Breast epithelium (tissue), 4 donors: ENCODE results near the gene SCARB2. TPM values are rescaled to one million over a fixed set of nuclear protein-coding genes. Genes with fewer than 3 reads are reported as not detected.

Source experiments
- DNase-seq, 2 donors: peaks; one replicate each; pipeline ENCODE4 v3.0.0-alpha.2; 2019; ENCODE audit warnings: low spot score in 2 of 2
- H3K27ac ChIP-seq, 2 donors: fragments of 200-600 bp; sonication (generic) in 1 of 2; one replicate each; pipeline ENCODE4 v1.5.1; 2016 to 2019; ENCODE audit warnings: mild to moderate bottlenecking in 1 of 2
- H3K27me3 ChIP-seq, 2 donors: fragments of 200-600 bp; sonication (generic) in 1 of 2; one replicate each; pipeline versions ENCODE4 v1.5.1 to v1.6.0; 2017 to 2019; ENCODE audit warnings: control low read depth in 1 of 2, mild to moderate bottlenecking in 1 of 2
- H3K36me3 ChIP-seq: fragments of 200-600 bp; one replicate; pipeline ENCODE4 v1.5.1; 2019
- H3K4me1 ChIP-seq, 2 donors: fragments of 200-600 bp; sonication (generic); one replicate each; pipeline ENCODE4 v1.5.1; 2016 to 2019; ENCODE audit warnings: control low read depth in 1 of 2
- H3K4me3 ChIP-seq, 3 donors: fragments of 200-600 bp; sonication (generic); 1 replicate in 2 of 3; 2 replicates in 1 of 3; pipeline ENCODE4 v1.5.1; 2016 to 2019; ENCODE audit warnings: mild to moderate bottlenecking in 3 of 3, moderate library complexity in 2 of 3
- H3K9me3 ChIP-seq, 2 donors: fragments of 200-600 bp; sonication (generic) in 1 of 2; one replicate each; pipeline ENCODE4 v1.5.1; 2016 to 2019; ENCODE audit warnings: control low read depth in 1 of 2
- POLR2A ChIP-seq: fragments of 450-650 bp; IDR thresholded peaks from one replicate; pipeline ENCODE4 v1.6.1; 2016; ENCODE audit warnings: antibody characterized with exemption, mild to moderate bottlenecking, moderate library complexity
- POLR2AphosphoS5 ChIP-seq, 3 donors: sonication (generic); formaldehyde crosslinking; IDR thresholded peaks; one replicate each; pipeline ENCODE4 v1.6.1; 2017; ENCODE audit warnings: antibody characterized with exemption in 3 of 3
- intact Hi-C: fragments of 100-400 bp; cut with DNase I; formaldehyde crosslinking; loops from one replicate; pipeline ENCODE4 v1.15.1; 2023; ENCODE audit warnings: low total_unique reads
- total RNA-seq, 3 donors: library from RNA; depleted of rRNA; stranded (reverse); fragments of >200 nt; gene quantifications; one replicate each; pipeline ENCODE4 v1.1.0, GENCODE V29; 2016
- TF ChIP-seq, protein P1 (sequence below), 3 donors: fragments of 450-650 bp; IDR thresholded peaks; one replicate each; pipeline ENCODE4 v1.5.1; 2016 to 2017; ENCODE audit warnings: antibody characterized with exemption in 3 of 3, mild to moderate bottlenecking in 3 of 3, moderate library complexity in 3 of 3

SCARB2 gene
- total RNA-seq, 3 donors from 2014 or later: 148 to 231 (median 160) TPM

DNA sequence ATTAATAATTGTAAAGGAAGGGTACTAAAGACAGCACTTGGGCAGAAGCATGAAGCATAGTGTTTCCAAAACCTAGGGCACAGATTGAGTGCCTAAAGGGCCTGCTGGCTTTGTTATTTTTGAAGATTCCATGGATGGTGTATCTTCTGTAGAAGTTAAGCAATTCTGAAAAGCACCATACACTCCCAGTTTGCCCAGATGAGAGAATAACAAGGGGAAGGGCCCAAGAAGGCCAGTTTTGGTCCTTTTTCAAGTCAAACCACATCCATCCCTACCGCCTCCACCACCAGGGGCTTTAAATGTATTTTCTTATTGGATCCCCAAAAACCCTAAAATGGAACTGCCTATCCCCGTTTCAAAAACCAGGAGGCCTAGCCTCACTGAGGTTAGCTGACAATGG is 17.2 kb downstream of the SCARB2 start:
- TF ChIP-seq POLR2A: no peak
- TF ChIP-seq, protein P1, sequence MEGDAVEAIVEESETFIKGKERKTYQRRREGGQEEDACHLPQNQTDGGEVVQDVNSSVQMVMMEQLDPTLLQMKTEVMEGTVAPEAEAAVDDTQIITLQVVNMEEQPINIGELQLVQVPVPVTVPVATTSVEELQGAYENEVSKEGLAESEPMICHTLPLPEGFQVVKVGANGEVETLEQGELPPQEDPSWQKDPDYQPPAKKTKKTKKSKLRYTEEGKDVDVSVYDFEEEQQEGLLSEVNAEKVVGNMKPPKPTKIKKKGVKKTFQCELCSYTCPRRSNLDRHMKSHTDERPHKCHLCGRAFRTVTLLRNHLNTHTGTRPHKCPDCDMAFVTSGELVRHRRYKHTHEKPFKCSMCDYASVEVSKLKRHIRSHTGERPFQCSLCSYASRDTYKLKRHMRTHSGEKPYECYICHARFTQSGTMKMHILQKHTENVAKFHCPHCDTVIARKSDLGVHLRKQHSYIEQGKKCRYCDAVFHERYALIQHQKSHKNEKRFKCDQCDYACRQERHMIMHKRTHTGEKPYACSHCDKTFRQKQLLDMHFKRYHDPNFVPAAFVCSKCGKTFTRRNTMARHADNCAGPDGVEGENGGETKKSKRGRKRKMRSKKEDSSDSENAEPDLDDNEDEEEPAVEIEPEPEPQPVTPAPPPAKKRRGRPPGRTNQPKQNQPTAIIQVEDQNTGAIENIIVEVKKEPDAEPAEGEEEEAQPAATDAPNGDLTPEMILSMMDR (IDR thresholded peaks at IDR 0.05): no peak
- TF ChIP-seq POLR2AphosphoS5 (IDR thresholded peaks at IDR 0.05): no peak
- DNase-seq: no peak
- H3K4me3 ChIP-seq: no peak overlapping the region
- peaks cover 5 to 24% of the 10 kb centered on the region in 2 donors for H3K4me1 ChIP-seq
- H3K9me3 ChIP-seq: peaks cover 0 to 7% of the 10 kb centered on the region in 2 donors
- H3K27me3 ChIP-seq: no peaks in the 10 kb centered on the region
- no peaks in the 10 kb centered on the region for H3K36me3 ChIP-seq
- intact Hi-C loops: no loop called here
- H3K27ac ChIP-seq: peak overlapping the region; percentile 82 to 85

DNA sequence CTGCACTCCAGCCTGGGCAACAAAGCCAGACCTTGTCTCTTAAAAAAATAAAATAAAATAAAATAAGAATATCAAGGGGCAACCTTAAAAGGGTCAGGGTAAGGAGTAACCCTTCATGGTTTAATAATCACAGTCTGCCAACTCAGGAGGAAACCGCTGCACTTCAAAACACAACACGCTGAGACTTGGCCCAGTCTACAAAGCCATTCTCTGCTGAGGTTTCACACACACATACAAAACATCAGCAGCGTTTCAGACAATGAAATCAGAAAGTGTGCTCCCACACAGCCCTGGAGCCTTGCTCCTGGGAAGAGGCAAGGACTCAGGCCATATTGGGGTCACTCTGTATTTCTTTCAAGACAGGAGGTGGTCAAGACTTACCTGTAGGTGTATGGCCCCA is 18.3 kb downstream of the SCARB2 start:
- no peak for DNase-seq
- TF ChIP-seq POLR2A (no peak), POLR2AphosphoS5 (IDR thresholded peaks at IDR 0.05) (no peak)
- TF ChIP-seq, protein P1 (IDR thresholded peaks at IDR 0.05): no peak
- intact Hi-C loops: no loop called here
- Histone ChIP-seq H3K36me3 (no peaks in the 10 kb centered on the region), H3K4me3 (no peak overlapping the region), H3K4me1 (peaks cover 5 to 24% of the 10 kb centered on the region in 2 donors), H3K27ac (peak overlapping the region; percentile 82 to 85), H3K9me3 (peaks cover 0 to 7% of the 10 kb centered on the region in 2 donors), H3K27me3 (no peaks in the 10 kb centered on the region)

DNA sequence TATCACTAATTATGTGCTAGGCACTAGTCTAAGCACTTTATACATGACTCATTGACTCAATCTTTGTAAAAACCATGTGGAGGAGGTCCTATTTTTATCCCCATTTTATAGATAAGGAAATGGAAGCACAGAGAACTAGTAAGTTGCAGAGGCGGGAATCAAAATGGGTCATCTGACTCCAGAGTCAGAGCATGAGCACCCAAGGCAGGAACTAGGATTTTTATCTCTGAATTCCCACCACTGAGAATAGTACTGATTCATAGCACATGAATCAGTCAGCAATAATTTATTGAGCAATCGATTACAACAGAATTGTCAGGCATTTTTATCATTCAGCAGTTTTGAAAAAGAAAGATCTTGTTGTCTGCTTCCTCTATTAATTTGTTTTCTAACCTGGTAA is 19.3 kb downstream of the SCARB2 start:
- Histone ChIP-seq H3K27me3 (no peaks in the 10 kb centered on the region), H3K4me3 (no peak overlapping the region), H3K36me3 (no peaks in the 10 kb centered on the region), H3K9me3 (peaks cover 0 to 7% of the 10 kb centered on the region in 2 donors), H3K27ac (peak overlapping the region; percentile 77 to 85), H3K4me1 (peaks cover 5 to 24% of the 10 kb centered on the region in 2 donors)
- intact Hi-C loops: no loop called here
- DNase-seq: no peak
- TF ChIP-seq POLR2AphosphoS5 (IDR thresholded peaks at IDR 0.05) (no peak), POLR2A (no peak)
- TF ChIP-seq, protein P1 (IDR thresholded peaks at IDR 0.05): no peak

DNA sequence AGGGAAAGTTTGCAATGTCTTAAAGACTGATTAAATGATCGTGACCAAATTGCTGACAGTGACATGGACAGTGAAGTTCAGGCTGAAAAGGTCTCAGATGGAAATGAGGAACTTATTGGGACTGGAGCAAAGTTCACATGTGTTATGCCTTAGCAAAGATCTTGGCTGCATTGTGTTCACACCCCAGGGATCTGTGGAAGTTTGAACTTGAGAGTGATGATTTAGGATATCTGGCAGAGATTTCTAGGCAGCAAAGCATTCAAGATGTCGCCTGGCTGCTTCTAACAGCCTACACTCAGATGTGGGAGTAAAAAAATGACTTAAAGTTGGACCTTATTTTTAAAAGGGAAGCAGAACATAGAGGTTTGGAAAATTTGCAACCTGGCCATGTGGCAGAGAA is 21.4 kb downstream of the SCARB2 start:
- no peaks in the 10 kb centered on the region for H3K36me3 ChIP-seq
- no peaks in the 10 kb centered on the region for H3K27me3 ChIP-seq
- no peak for DNase-seq
- TF ChIP-seq, protein P1 (IDR thresholded peaks at IDR 0.05): no peak
- TF ChIP-seq POLR2AphosphoS5 (IDR thresholded peaks at IDR 0.05) (no peak), POLR2A (no peak)
- peaks cover 2 to 12% of the 10 kb centered on the region in 2 donors for H3K4me1 ChIP-seq
- H3K9me3 ChIP-seq: peaks cover 0 to 7% of the 10 kb centered on the region in 2 donors
- intact Hi-C loops: no loop called here
- no peak overlapping the region for H3K4me3 ChIP-seq
- peak overlapping the region in 1 of 2 donors; percentile 28 for H3K27ac ChIP-seq

DNA sequence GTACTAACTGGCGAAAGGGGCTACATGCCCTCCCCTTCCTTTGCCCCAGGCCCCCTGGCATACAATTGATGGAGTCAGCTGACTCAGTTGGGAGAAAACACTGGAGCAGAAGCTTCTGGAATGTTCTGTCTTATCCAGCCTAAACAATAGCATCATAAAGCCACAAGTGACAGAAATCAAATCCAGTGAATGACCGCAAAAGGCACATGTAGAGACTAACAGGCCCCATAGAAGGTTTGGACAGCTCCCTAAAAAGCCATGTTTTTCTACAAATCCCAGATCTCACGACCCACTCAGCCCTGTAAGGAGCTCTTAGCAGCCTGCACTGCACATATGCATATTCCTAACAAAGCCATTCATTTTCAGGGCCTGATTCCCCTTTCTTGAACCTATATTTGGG is 25.1 kb downstream of the SCARB2 start:
- Histone ChIP-seq H3K4me1 (no peaks in the 10 kb centered on the region), H3K4me3 (no peak overlapping the region), H3K9me3 (peaks cover 0 to 7% of the 10 kb centered on the region in 2 donors), H3K27ac (peak overlapping the region in 1 of 2 donors; percentile 30), H3K36me3 (no peaks in the 10 kb centered on the region), H3K27me3 (no peaks in the 10 kb centered on the region)
- no peak for DNase-seq
- intact Hi-C loops: no loop called here
- TF ChIP-seq POLR2A (no peak), POLR2AphosphoS5 (IDR thresholded peaks at IDR 0.05) (no peak)
- TF ChIP-seq, protein P1 (IDR thresholded peaks at IDR 0.05): no peak
